Hepatocyte (in vitro differentiated cells): ENCODE measurements around the gene NOTUM.

ENCODE experiments used
- EZH2 ChIP-seq: fragments of 200-600 bp; sonication (generic); IDR thresholded peaks from 2 replicates; pipeline ENCODE4 v1.6.1; 2016; ENCODE audit warnings: antibody characterized with exemption, mild to moderate bottlenecking, borderline replicate concordance
- EZH2phosphoT487 ChIP-seq: fragments of 200-600 bp; sonication (generic); IDR thresholded peaks from one replicate; pipeline ENCODE4 v1.6.1; 2018; ENCODE audit warnings: antibody characterized with exemption, mild to moderate bottlenecking, low read depth, moderate library complexity; ENCODE audit not compliant: unreplicated experiment, severe bottlenecking
- TF ChIP-seq, protein P1 (sequence below): fragments of 200-600 bp; sonication (generic); IDR thresholded peaks from 2 replicates; pipeline ENCODE4 v1.5.1; 2016; ENCODE audit warnings: antibody characterized with exemption, mild to moderate bottlenecking; ENCODE audit not compliant: poor library complexity

- TF ChIP-seq EZH2 (no peak), EZH2phosphoT487 (no peak)
- TF ChIP-seq, protein P1, sequence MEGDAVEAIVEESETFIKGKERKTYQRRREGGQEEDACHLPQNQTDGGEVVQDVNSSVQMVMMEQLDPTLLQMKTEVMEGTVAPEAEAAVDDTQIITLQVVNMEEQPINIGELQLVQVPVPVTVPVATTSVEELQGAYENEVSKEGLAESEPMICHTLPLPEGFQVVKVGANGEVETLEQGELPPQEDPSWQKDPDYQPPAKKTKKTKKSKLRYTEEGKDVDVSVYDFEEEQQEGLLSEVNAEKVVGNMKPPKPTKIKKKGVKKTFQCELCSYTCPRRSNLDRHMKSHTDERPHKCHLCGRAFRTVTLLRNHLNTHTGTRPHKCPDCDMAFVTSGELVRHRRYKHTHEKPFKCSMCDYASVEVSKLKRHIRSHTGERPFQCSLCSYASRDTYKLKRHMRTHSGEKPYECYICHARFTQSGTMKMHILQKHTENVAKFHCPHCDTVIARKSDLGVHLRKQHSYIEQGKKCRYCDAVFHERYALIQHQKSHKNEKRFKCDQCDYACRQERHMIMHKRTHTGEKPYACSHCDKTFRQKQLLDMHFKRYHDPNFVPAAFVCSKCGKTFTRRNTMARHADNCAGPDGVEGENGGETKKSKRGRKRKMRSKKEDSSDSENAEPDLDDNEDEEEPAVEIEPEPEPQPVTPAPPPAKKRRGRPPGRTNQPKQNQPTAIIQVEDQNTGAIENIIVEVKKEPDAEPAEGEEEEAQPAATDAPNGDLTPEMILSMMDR = no peak
These were observed 38.9 kb downstream of the NOTUM start for GRCh38 chr17:81921996-81922565.
